Smooth muscle cell (in vitro differentiated cells): ENCODE results near the gene EPDR1. TPM values are rescaled to one million over a fixed set of nuclear protein-coding genes. Genes with fewer than 3 reads are reported as not detected.

Experiments
- DNase-seq: peaks from one replicate; lab custom pipeline; 2025; ENCODE audit not compliant: unreplicated experiment; lab: John Stamatoyannopoulos, UW
- H2AFZ ChIP-seq: fragments of 200-600 bp; sonication (generic); 2 replicates; pipeline ENCODE4 v1.6.0; 2016; ENCODE audit warnings: antibody characterized with exemption, low read depth, mild to moderate bottlenecking
- H3F3A ChIP-seq: fragments of 200-600 bp; sonication (generic); 2 replicates; pipeline ENCODE4 v1.6.0; 2017; ENCODE audit warnings: antibody characterized with exemption, low read depth
- H3K27ac ChIP-seq: fragments of 200-600 bp; sonication (generic); 2 replicates; pipeline ENCODE4 v1.5.1; 2016; ENCODE audit warnings: low read depth, mild to moderate bottlenecking
- H3K27me3 ChIP-seq: fragments of 200-600 bp; sonication (generic); 2 replicates; pipeline ENCODE4 v1.6.1; 2016; ENCODE audit warnings: low read depth, mild to moderate bottlenecking
- H3K36me3 ChIP-seq: fragments of 200-600 bp; sonication (generic); 2 replicates; pipeline ENCODE4 v1.5.1; 2016; ENCODE audit warnings: low read depth
- H3K4me1 ChIP-seq: fragments of 200-600 bp; sonication (generic); 2 replicates; pipeline ENCODE4 v1.5.1; 2016; ENCODE audit warnings: low read depth
- H3K4me2 ChIP-seq: fragments of 200-600 bp; sonication (generic); 2 replicates; pipeline ENCODE4 v1.6.0; 2016; ENCODE audit warnings: mild to moderate bottlenecking
- H3K4me3 ChIP-seq: fragments of 200-600 bp; sonication (generic); 2 replicates; pipeline ENCODE4 v1.5.1; 2016; ENCODE audit warnings: mild to moderate bottlenecking
- H3K79me2 ChIP-seq: fragments of 200-600 bp; sonication (generic); 2 replicates; pipeline ENCODE4 v1.6.0; 2016; ENCODE audit warnings: low read depth, mild to moderate bottlenecking
- H3K9ac ChIP-seq: fragments of 200-600 bp; sonication (generic); 2 replicates; pipeline ENCODE4 v1.6.0; 2016; ENCODE audit warnings: low read depth
- H3K9me3 ChIP-seq: fragments of 200-600 bp; sonication (generic); replicated peaks from 2 replicates; pipeline ENCODE4 v1.5.1; 2016; ENCODE audit warnings: low read depth
- H4K20me1 ChIP-seq: fragments of 200-600 bp; sonication (generic); 2 replicates; pipeline ENCODE4 v1.6.0; 2016; ENCODE audit warnings: low read depth
- WGBS: methylation state at CpG from one replicate; pipeline ENCODE4 v1.1.7; 2016; ENCODE audit warnings: low lambda C conversion rate; 5-methylcytosine and 5-hydroxymethylcytosine counted together
- polyA plus RNA-seq: library from polyadenylated mRNA; unstranded; fragments of >200 nt; fragmentation: Nextera tagmentation; extraction: Ambion mirVana; gene quantifications from 2 replicates; pipeline ENCODE4 v1.2.1, GENCODE V29; 2016
- total RNA-seq: library from RNA; depleted of rRNA; stranded (reverse); fragments of >200 nt; gene quantifications from 2 replicates; pipeline ENCODE4 v1.2.3, GENCODE V29; 2014
- TF ChIP-seq, protein P1 (sequence below): fragments of 200-600 bp; sonication (generic); IDR thresholded peaks from 2 replicates; pipeline ENCODE4 v1.5.1; 2017; ENCODE audit warnings: borderline replicate concordance, mild to moderate bottlenecking, antibody characterized with exemption; ENCODE audit not compliant: insufficient read depth, poor library complexity, severe bottlenecking

The EPDR1 gene
- total and polyA plus RNA-seq, 2 experiments from 2014 or later = 11.1 to 17.1 TPM

DNA sequence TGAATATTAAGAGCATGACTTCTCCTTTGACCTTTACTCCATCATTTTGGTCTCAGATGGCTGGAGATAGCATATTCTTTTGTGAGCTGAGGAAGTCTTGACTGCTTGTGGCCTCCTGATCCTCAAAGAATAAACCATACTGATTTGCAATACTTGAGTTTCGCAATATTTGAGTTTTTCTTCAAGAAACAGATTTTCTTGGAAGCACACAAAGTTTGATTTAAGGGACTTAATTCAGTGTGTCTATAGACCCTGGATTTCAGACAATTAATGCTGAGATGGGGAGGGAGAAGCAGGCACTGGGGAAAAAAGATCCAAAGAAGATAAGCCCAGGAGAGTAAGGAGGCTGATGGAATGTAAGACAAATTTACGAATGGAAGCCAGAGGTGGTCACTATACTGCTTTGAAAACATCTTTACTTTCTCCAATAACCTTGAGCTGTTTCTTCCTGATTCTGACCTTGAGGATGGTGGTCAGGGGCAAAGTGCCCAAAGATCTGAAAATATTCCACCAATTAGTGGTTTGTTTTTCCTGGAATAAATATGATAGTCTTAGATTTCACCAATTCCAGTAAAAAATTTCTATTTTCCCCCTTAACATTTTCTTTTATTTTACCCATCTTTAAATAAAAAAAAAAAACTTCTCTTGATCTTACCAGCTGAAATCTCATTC lies 7.5 kb downstream of the EPDR1 start:
- no peak overlapping the region for H3K9ac ChIP-seq
- H3F3A ChIP-seq = no peaks in the 10 kb centered on the region
- H3K27me3 ChIP-seq = no peaks in the 10 kb centered on the region
- 82% methylated on average over 2 of the region's 2 CpGs for whole genome bisulfite sequencing
- peaks cover 6% of the 10 kb centered on the region for H3K9me3 ChIP-seq
- no peak for DNase-seq
- H3K4me1 ChIP-seq = no peaks in the 10 kb centered on the region
- no peaks in the 10 kb centered on the region for H3K79me2 ChIP-seq
- H4K20me1 ChIP-seq = no peaks in the 10 kb centered on the region
- H3K27ac ChIP-seq = no peak overlapping the region
- no peak overlapping the region for H2AFZ ChIP-seq
- H3K4me3 ChIP-seq = no peak overlapping the region
- H3K36me3 ChIP-seq = no peaks in the 10 kb centered on the region
- no peak overlapping the region for H3K4me2 ChIP-seq
- TF ChIP-seq, protein P1, sequence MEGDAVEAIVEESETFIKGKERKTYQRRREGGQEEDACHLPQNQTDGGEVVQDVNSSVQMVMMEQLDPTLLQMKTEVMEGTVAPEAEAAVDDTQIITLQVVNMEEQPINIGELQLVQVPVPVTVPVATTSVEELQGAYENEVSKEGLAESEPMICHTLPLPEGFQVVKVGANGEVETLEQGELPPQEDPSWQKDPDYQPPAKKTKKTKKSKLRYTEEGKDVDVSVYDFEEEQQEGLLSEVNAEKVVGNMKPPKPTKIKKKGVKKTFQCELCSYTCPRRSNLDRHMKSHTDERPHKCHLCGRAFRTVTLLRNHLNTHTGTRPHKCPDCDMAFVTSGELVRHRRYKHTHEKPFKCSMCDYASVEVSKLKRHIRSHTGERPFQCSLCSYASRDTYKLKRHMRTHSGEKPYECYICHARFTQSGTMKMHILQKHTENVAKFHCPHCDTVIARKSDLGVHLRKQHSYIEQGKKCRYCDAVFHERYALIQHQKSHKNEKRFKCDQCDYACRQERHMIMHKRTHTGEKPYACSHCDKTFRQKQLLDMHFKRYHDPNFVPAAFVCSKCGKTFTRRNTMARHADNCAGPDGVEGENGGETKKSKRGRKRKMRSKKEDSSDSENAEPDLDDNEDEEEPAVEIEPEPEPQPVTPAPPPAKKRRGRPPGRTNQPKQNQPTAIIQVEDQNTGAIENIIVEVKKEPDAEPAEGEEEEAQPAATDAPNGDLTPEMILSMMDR = no peak

- 92% methylated on average over 4 of the region's 4 CpGs for WGBS
- Histone ChIP-seq H3K27ac (no peak overlapping the region), H3K79me2 (no peaks in the 10 kb centered on the region), H3K9me3 (peaks cover 6% of the 10 kb centered on the region), H4K20me1 (no peaks in the 10 kb centered on the region), H3F3A (no peaks in the 10 kb centered on the region), H3K9ac (no peak overlapping the region), H2AFZ (no peak overlapping the region), H3K27me3 (no peaks in the 10 kb centered on the region), H3K4me2 (no peak overlapping the region), H3K36me3 (no peaks in the 10 kb centered on the region), H3K4me3 (no peak overlapping the region), H3K4me1 (no peaks in the 10 kb centered on the region)
- no peak for DNase-seq
- TF ChIP-seq, protein P1 = no peak
Observed at GRCh38 chr7:37928878-37929277, 8.4 kb downstream of the EPDR1 start.

DNA sequence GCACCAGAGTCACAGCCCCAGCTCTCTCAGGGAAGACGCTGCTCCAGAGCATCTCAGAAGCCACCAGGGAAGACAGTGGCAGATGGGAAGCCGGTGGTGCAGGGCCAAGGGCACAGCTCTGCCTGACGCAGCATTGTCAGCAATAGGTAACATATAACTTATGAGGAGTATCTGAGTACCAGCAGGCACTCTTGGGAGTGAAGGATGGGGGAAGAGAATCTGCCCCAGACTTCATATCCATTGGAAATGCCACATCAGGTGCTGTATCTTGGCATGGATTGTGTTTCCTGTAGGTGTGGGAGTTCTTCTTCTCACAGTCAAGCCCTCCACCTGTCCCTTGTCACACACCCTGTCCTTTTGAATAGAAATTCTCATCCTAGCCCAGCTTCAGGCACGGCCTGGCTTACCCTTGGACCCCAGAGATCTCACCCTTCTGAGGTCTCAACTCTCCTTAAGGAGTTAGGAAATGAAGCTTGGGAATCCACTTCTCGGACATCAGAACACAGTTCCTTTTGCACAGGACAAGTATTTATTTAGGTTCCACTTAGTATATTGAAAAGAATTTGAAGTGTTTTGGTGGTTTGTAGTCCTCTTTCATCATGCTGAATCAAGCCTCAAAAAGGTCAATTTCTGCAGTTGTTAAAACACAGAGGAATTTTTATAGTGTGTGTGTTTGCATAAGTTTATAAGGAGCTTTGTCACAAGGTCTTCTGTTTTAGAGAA lies 9.9 kb downstream of the EPDR1 start:
- no peak overlapping the region for H3K9ac ChIP-seq
- no peaks in the 10 kb centered on the region for H3K4me1 ChIP-seq
- no peaks in the 10 kb centered on the region for H3K36me3 ChIP-seq
- DNase-seq = no peak
- H3K27me3 ChIP-seq = no peaks in the 10 kb centered on the region
- H2AFZ ChIP-seq = no peak overlapping the region
- no peaks in the 10 kb centered on the region for H3F3A ChIP-seq
- H3K27ac ChIP-seq = no peak overlapping the region
- H3K79me2 ChIP-seq = no peaks in the 10 kb centered on the region
- H3K4me2 ChIP-seq = no peak overlapping the region
- 88% methylated on average over 5 of the region's 5 CpGs for WGBS
- TF ChIP-seq, protein P1 = no peak
- H4K20me1 ChIP-seq = no peaks in the 10 kb centered on the region
- H3K9me3 ChIP-seq = peaks cover 9% of the 10 kb centered on the region
- no peak overlapping the region for H3K4me3 ChIP-seq
